22Rv1 (cell line): Measurements from ENCODE around the gene PHACTR1.
"Not testable (repeated sequence)": the region's sequence is repeated elsewhere in the genome, so short reads cannot be mapped to it uniquely, and the experiment has no call there.

Experiments used
- H3K27ac ChIP-seq: fragments of 450-650 bp; 2 replicates; pipeline ENCODE4 v1.5.1; 2017
- ZFX ChIP-seq: fragments of 450-650 bp; IDR thresholded peaks from 2 replicates; pipeline ENCODE4 v1.6.1; 2017; ENCODE audit warnings: antibody characterized with exemption, borderline replicate concordance
- TF ChIP-seq, protein P1 (sequence below): fragments of 450-650 bp; IDR thresholded peaks from 2 replicates; pipeline ENCODE4 v1.5.1; 2017; ENCODE audit warnings: mild to moderate bottlenecking

The PHACTR1 gene

DNA sequence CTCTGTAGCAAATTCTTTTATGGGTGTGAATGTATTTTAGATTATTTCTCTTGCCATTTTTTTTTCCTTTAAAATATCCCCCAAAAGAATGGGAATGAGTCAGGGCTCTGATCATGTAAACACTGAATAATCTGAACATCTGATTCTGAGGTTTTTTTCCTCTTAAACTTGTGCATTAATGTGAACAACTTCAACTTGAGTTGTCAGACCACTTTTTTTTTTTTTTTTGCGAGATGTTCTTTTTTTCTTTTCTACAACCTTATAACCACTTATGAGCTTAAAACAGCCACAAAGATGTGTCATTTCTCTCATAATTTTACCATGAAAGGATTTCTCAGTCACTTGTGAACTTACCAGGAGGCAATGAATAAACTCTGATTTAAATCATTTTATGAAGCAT lies 526.5 kb downstream of the PHACTR1 start:
- TF ChIP-seq, protein P1, sequence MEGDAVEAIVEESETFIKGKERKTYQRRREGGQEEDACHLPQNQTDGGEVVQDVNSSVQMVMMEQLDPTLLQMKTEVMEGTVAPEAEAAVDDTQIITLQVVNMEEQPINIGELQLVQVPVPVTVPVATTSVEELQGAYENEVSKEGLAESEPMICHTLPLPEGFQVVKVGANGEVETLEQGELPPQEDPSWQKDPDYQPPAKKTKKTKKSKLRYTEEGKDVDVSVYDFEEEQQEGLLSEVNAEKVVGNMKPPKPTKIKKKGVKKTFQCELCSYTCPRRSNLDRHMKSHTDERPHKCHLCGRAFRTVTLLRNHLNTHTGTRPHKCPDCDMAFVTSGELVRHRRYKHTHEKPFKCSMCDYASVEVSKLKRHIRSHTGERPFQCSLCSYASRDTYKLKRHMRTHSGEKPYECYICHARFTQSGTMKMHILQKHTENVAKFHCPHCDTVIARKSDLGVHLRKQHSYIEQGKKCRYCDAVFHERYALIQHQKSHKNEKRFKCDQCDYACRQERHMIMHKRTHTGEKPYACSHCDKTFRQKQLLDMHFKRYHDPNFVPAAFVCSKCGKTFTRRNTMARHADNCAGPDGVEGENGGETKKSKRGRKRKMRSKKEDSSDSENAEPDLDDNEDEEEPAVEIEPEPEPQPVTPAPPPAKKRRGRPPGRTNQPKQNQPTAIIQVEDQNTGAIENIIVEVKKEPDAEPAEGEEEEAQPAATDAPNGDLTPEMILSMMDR: no peak
- TF ChIP-seq ZFX: no peak
- H3K27ac ChIP-seq: no peak overlapping the region

DNA sequence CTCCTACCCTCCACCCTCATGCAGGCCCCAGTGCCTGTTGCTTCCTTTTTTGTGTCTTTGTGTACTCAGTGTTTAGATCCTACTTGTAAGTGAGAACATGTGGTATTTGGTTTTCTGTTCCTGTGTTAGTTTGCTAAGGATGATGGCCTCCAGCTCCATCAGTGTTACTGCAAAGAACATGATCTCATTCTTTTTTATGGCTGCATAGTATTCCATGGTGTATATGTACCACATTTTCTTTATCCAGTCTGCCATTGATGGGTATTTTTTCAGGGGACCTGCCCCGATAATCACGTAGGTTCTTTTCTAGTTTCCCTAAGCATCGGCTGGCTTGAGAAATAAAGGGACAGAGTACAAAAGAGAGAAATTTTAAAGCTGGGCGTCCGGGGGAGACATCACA lies 527.2 kb downstream of the PHACTR1 start:
- not testable (repeated sequence) for H3K27ac ChIP-seq

DNA sequence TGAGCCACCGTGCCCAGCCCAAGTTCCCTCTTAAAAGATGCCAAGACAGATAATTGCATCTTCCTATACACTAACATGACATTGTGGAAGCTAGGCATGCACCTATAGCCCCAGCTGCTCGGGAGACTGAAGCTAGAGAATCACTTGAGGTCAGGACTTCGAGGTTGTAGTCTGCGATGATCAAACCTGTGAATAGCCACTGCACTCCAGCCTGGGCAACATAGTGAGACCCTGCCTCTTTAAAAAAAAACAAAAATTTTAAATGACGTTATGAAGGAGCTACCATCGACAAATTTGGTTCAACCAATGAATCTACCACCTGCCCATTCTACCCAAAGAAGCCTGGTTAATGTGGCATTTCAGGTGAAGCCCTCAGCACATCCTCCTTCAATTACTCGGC lies 531.1 kb downstream of the PHACTR1 start:
- H3K27ac ChIP-seq: no peak overlapping the region
- TF ChIP-seq, protein P1: no peak
- no peak for TF ChIP-seq ZFX

DNA sequence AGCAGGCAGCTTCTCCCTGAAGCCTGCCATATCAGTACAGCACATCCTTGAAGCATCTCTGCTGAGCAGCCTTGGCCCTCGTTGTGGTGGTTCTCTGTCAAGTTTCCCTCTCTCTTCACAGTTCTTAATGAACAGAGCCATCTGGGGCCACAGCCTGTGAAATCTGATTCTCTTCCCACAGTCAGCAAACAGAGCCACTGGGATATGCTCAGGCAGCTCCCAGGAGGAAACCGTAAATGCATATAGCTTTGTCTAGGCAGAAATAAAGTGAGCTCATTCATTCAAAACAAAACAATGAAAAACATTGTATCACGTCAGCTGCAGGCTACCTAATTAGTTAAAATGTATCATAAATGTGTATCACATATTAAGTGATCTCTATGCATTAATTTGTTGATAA lies 531.5 kb downstream of the PHACTR1 start:
- TF ChIP-seq ZFX: no peak
- TF ChIP-seq, protein P1: no peak
- no peak overlapping the region for H3K27ac ChIP-seq

DNA sequence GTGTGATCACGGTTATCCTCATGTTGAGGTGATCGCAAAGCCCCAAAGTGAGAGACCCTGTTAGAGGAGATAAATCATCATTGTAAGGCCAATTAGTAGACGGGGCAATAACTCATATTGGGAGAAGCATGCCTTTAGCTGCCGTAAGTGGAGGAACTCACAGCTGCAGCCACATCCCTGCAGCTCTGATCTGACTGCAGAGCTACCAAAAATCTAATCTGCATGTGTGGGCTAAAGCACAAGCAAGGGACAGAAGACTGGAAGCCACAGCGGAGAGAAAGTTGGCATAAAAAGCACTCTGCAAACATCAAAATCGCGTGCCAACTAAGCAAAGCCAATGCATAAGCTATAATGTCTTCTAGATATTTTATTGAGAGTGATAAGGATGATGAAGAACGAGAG lies 532.0 kb downstream of the PHACTR1 start:
- TF ChIP-seq, protein P1: no peak
- no peak for TF ChIP-seq ZFX
- no peak overlapping the region for H3K27ac ChIP-seq

DNA sequence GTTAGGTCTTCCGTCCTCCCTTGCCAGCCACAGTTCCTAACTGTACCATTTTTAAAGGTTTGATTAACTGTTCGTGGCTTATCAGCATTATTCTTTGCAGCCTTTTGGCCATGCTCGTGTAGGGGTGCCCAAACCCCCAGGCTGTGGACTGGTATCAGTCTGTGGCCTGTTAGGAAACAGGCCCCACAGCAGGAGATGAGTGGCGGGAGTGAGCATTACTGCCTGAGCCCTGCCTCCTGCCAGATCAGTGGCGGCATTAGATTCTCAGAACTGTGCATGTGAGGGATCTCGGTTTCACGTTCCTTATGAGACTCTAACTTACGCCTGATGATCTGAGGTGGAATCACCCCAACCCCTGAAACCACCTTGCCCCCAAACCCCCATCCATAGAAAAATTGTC lies 532.4 kb downstream of the PHACTR1 start:
- TF ChIP-seq ZFX: no peak
- TF ChIP-seq, protein P1: no peak
- H3K27ac ChIP-seq: no peak overlapping the region

DNA sequence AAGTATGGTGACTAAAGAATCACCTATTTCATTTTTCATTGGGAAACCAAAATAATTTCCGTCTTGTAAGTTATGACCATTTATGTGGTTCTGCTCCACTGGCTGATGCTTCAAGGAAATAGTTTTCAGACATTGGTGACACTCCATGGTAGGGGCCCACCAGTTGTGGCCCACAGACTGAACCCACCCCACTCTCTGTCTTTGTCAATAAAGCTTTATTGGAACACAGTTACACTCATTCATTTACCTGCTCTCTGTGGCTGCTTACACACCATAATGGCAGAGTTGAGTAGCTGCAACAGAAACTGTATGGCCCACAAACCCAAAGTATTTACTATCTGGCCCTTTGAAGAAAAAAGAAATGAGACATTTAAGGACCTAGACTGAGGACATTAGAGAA lies 533.2 kb downstream of the PHACTR1 start:
- TF ChIP-seq, protein P1: no peak
- TF ChIP-seq ZFX: no peak
- no peak overlapping the region for H3K27ac ChIP-seq

DNA sequence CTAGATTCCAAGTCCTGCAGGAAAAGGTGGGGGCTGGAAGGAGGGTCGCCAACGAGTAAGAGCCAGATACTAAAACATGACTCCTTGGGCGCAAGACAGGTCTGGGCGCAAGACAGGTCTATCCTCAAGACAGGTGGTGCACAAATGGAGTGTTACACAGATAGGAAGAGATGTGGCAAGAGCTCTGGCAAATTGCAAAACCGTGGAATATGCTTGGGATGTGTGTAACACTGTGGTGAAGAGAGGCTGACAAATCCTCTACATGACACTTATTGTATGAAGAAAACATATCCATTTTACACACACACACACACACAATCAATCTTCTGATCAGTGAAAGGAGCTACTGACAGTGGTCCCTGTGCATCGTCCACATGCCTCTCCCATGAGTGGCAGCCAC lies 534.1 kb downstream of the PHACTR1 start:
- no peak overlapping the region for H3K27ac ChIP-seq
- TF ChIP-seq, protein P1: no peak
- no peak for TF ChIP-seq ZFX
